GM18907 (cell line): Measurements from ENCODE around the gene P4HA3.

Experiments used
- ATAC-seq: cut with Tn5 transposase; IDR thresholded peaks from one replicate; pipeline ENCODE4 v1.9.1; 2021; ENCODE audit warnings: mild to moderate bottlenecking, moderate library complexity; ENCODE audit not compliant: unreplicated experiment

P4HA3 gene

GRCh38 chr11:74318241-74318932, 6.9 kb upstream of the P4HA3 start:
- ATAC-seq: no peak

DNA sequence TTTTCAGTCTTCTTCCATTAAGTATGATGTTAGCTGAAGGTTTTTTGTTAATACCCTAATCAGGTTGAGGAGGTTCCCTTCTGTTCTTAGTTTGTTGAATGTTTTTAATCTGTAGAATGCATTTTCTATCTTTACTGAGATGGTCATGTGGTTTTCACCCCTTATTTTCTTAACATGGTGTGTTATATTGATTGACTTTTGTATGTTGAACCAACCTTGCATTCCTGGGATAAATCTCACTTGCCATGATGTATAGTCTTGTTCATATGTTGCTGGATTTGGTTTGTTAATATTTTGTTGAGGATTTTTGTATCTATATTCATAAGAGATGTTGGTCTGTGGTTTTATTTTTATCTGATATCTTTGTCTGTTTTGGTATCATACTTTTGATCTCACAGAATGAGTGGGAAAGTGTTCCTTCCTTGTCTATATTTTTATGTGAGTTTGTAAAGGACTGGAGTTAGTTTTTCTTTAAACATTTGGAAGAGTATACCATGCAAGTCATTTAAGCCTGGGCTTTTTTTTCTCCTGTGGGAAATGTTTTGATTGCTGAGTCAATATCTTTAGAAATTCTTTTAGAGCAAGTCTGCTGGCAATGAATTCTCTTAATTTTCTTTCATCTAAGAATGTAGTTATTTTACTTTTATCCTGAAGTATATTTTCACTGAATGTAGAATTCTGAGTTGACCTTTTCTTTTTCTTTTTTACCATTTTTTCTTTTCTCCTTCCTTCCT, 5.5 kb upstream of the P4HA3 start:
- ATAC-seq: no peak

DNA sequence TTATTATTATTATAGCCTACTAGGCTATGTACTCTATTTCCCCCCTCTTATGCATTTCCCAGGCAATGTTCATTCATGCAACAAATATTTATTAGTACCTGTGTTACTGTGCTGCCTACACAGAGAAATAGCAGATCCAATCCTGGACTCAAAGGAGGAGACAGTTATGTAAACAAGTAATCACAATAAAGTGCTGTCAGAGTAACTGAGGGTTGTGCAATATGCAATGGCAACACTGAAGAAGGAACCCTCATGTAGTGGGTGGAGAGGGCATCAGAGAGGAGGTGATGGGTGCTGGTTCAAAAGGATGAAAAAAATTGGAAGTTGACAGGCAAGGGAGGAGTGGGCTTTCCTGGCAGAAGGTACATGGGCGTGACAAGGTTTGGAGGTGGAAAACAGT, 886 bp upstream of the P4HA3 start:
- no peak for ATAC-seq

GRCh38 chr11:74310857-74311256, 583 bp downstream of the P4HA3 start:
- no peak for ATAC-seq

DNA sequence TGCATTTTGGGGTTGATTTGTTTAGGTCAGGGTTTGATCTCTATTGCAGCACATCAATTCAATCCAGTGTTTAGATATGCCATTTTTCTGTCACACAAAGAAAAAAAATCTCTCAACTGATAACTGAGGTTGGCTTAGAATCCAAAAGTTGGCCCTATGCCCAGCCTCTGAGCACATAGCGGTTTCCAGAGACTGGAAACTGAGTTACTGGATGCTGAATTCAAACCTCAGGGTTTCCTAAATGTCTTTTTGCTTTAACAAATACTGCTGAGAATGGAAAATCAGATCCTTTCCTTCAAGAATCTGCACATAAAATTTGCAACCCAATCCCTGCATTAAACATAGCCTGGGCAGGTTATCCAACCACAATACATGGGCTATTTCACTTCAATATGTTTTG, 4.0 kb downstream of the P4HA3 start:
- no peak for ATAC-seq

DNA sequence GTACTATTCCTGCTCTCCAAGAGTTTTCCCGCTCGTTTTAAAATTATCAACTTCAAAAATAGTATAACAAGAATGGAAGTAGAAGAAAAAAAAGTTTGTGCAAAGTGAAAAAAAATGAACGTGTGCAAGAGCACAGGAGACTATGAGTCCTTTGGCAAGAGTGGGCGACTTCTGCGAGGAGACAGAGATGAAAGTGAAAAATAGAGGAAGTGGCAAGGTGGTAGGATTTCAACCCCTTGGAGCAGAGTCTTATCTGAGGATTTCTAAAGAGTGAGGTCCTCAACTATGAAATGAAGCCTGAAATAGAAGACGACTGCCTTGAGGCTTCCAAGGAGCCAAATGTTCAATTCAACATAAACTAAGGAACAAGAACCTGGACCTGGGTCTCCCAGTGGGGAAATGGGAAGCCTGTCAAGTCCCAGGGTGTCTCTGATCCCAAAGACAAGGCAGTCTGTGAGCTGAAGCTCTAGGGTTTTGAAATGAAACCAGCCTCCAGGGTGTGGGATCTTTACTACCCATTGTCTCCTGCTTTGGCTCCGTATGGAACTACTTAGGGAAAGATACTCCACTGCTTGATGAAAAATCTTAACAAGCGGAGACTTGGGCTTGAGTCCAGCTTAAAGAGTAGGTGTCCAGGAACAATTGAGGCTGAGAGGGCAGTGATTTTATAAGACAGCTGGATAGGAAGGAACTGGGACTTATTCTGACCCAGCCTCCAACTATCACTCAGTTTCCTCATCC, 4.8 kb downstream of the P4HA3 start:
- no peak for ATAC-seq

- no peak for ATAC-seq
Measured at GRCh38 chr11:74299015-74299414, 12.4 kb downstream of the P4HA3 start.

- ATAC-seq: no peak
Measured at GRCh38 chr11:74297484-74297883, 14.0 kb downstream of the P4HA3 start.

- no peak for ATAC-seq
Measured at GRCh38 chr11:74288911-74289310, 22.5 kb downstream of the P4HA3 start.

DNA sequence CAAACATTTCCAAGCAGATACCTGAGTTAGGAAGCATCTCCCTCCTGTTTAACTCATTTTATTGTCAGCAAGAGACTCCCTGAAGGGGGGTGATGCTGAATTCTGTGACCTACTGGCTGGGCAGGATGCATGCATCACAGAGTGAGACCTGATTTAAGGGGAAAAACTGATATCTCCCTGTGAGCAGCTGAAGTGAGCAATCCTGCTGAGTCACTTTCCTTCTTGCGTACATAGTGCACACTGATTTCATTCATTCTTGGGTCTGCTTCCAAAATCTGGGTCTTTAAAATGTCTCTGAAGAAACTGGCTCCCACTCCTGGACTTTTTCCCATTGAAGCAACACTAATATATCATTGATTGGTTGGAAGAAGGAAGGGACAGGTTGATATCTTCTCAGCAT, 23.3 kb downstream of the P4HA3 start:
- no peak for ATAC-seq

GRCh38 chr11:74284466-74284865, 27.0 kb downstream of the P4HA3 start:
- no peak for ATAC-seq

GRCh38 chr11:74283580-74284180, 27.8 kb downstream of the P4HA3 start:
- no peak for ATAC-seq

GRCh38 chr11:74282914-74283371, 28.5 kb downstream of the P4HA3 start:
- ATAC-seq: no peak

DNA sequence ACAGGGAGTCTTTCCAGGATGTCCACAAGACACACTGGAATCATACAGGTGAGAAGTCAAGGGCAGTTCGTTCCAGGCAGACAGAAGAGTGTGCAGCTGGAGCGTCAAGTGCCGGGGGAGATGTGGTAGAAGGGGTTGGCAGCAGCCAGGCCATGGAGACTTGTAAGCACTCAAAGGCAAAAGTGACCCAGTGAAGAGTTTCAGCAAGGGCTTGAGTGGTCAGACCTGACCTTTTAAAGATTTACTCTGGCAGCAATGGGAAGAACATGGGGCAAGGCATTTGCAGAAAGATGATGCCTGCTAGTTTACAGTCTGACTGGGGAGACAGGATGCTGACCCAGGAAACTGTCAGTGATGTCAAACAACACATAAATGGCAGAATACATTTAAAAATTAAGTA, 29.0 kb downstream of the P4HA3 start:
- no peak for ATAC-seq

GRCh38 chr11:74280494-74280893, 30.9 kb downstream of the P4HA3 start:
- no peak for ATAC-seq

- ATAC-seq: no peak
Measured at GRCh38 chr11:74279256-74279655, 32.2 kb downstream of the P4HA3 start.

DNA sequence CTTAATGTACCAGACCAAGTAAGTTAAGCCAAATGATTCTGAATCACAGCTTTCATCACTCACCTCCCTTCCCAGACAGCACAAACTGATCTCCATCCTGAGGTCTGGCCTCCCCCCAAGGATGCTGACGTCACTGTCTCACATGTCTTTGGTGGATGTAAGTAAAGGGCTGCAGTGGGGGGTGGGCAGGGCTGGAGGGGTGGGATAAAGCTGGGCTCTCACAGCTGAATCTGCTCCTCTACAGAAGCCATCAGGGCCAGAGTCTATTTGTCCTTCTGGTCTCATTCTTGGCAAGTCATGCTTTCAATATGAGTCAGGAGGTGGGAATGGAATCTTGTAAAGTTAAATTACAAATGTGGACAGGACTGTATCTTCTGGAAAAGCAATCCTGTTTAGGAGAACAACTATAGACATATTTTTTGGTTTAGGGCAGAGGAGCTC, 32.7 kb downstream of the P4HA3 start:
- no peak for ATAC-seq

GRCh38 chr11:74278103-74278502, 33.3 kb downstream of the P4HA3 start:
- no peak for ATAC-seq

DNA sequence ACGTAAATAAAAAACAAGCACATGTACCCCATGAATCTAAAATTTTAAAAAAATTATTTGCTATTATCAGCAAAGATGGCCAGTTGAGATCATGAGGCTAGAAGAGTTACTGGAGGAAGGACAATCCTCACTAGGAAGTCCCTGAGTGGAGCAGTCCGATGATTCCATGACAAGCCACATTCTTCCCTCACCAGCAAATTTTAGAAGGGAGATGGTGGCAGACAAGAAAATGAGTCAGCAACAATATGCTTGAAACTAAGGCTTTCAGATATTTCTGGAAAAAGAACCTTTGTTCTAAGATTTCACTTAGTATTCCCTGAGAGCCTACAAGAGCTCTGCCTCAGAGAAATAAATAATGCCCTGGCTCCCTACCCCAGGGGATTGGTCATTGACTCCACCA, 34.9 kb downstream of the P4HA3 start:
- no peak for ATAC-seq

DNA sequence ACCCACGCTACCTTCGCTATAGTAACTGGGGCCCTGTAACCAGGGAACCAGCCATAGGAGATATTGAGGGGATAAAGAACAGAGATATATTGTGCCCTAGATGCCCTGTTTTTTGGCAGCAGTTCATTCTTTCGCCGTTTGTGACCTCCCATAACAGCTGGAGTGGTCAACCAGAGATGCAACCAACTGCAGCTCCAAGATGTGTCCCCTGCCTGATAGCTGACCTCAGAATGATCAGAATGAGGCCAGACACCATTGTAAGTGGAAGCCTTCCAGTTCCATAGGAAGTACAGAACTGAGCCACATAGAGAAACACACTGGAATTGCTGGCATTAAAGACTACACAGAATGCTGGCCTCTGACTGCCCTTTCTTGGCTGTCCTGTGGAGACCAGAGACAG, 39.2 kb downstream of the P4HA3 start:
- no peak for ATAC-seq

DNA sequence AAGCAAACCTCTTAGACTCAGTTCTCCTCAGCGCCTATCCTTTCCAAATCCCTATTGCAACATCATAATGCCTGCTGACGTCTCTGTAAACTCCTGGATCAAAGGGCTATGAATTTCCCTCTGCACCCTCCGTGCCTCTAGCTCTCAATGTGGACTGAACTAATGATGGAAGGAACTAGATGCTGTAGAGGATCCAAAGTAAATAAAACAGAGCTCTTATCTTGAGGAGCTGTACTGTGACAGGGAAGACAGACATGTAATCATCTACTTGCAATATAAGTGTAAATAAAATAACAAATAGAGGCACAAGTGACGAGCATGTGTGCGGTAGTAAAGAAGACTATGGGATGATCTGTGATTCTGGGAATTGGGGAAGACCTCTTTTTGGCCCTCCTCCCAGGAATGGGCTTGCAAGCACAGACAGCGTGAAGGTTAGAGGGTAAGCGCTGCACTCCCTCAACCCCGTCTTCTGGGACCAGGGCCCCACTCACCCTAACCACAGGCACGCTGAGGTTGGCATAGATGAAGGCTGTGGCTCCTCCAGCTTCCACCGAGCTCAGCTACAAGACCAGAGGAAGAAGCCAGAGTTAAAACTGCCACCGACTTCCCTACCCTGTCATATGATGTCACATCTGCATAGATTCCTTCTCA, 42.2 kb downstream of the P4HA3 start:
- ATAC-seq: no peak
